Measurements from ENCODE around the gene TMEM79. TPM values are rescaled to one million over a fixed set of nuclear protein-coding genes. Genes with fewer than 3 reads are reported as not detected.

TMEM79 gene
- total and polyA plus RNA-seq, 2 of the 4 experiments (the other 2 are of a cell fraction) = 0.54 to 3.3 TPM

DNA sequence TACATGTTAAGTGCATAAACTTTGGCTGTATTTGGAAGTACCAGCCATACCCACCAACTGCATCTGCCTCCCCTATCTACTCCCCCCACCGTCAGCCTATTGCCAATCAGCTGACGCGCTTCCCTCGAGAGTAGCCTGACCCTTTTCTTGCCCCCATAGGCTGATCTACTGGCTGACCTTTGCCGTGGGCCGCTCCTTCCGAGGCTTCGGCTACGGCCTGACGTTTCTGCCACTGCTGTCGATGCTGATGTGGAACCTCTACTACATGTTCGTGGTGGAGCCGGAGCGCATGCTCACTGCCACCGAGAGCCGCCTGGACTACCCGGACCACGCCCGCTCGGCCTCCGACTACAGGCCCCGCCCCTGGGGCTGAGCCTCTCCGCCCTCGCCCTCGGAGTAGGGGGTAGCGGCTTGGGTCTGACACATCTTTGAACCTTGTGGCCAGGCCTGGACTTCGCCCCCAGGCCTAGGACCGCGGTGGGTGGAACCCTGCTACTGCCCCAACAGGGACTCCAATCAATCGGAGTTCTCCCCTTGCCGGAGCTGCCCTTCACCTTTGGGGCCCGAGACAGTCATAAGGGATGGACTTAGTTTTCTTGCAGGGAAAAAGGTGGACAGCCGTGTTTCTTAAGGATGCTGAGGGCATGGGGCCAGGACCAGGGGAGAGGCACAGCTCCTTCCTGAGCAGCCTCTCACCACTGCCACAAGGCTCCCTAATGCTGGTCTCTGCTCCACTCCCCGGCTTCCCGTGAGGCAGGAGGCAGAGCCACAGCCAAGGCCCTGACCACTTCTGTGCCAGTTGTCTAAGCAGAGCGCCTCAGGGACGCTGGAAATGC is 7.3 kb downstream of the TMEM79 start:
- intact Hi-C loops (cut with micrococcal nuclease) = no loop called here
- CTCF ChIA-PET = no interaction called here
- peak overlapping the region; percentile 89 for H4K91ac ChIP-seq (ENCODE audit: insufficient read depth, low read depth, low read length)
- H3K4me2 ChIP-seq (ENCODE audit: low read depth, low read length) = peak overlapping the region; percentile 99
- peaks cover 6% of the 10 kb centered on the region; the same call in 1 of the 2 replicates for H3K9me1 ChIP-seq (ENCODE audit: insufficient read depth, low read length)
- H3K23ac ChIP-seq (ENCODE audit: low read depth, low read length) = peak overlapping the region; percentile 89; the same call in 1 of the 2 replicates
- peak overlapping the region; percentile 67; the same call in 1 of the 2 replicates for H3K56ac ChIP-seq (ENCODE audit: extremely low read depth, insufficient read depth, low read length)
- H4K5ac ChIP-seq (ENCODE audit: low read depth, low read length) = peak overlapping the region; percentile 98
- H3K9me3 ChIP-seq (ENCODE audit: control insufficient read depth, insufficient read depth, low read length) = no peaks in the 10 kb centered on the region
- H2AFZ ChIP-seq (replicated peaks; ENCODE audit: low read length, poor library complexity) = peak overlapping the region; percentile 94
- no peak overlapping the region for H2BK20ac ChIP-seq (ENCODE audit: low read depth, low read length)
- dilution Hi-C loops (cut with HindIII; ENCODE audit: low sequenced_read_pairs, unreplicated experiment) = no loop called here
- peak overlapping the region; percentile 75 for H2BK5ac ChIP-seq (ENCODE audit: low read depth, low read length, poor library complexity, severe bottlenecking)
- peak overlapping the region; percentile 94 for H3K4ac ChIP-seq (ENCODE audit: low read depth, low read length)
- peak overlapping the region; percentile 42; the same call in 1 of the 2 replicates for H2BK120ac ChIP-seq (ENCODE audit: low read depth, low read length)
- in situ Hi-C loops (cut with MboI; ENCODE audit: low sequenced_read_pairs) = no loop called here
- H3K4me1 ChIP-seq (ENCODE audit: control insufficient read depth, insufficient read depth, low read length) = peaks cover 2% of the 10 kb centered on the region; the same call in 1 of the 2 replicates
- H2BK15ac ChIP-seq (ENCODE audit: low read depth, low read length) = no peak overlapping the region
- peaks cover 3 to 29% of the 10 kb centered on the region in 2 experiments for H3K79me1 ChIP-seq (ENCODE audit: low read depth in 1 of 2, low read length in 2 of 2)
- peaks cover 12% of the 10 kb centered on the region for H3K36me3 ChIP-seq (ENCODE audit: control insufficient read depth, insufficient read depth, low read length)
- ATAC-seq (ENCODE audit: low read depth) (peak; percentile 98), DNase-seq (peak; percentile 72)
- peak overlapping the region; percentile 5 to 97; a peak in 3 of 4 replicates for H4K8ac ChIP-seq (ENCODE audit: low read depth in 2 of 2, low read length in 2 of 2)
- no peak for TF ChIP-seq CHD1 (IDR thresholded peaks at IDR 0.05; ENCODE audit: low read depth, low read length)
- peak; percentile 28; the same call in 1 of the 2 replicates for TF ChIP-seq MXI1 (IDR thresholded peaks at IDR 0.05; ENCODE audit: borderline replicate concordance, low read depth, low read length)
- H4K20me1 ChIP-seq (ENCODE audit: insufficient read depth, low read length) = no peaks in the 10 kb centered on the region
- peak overlapping the region; percentile 91 for H3K4me3 ChIP-seq (ENCODE audit: insufficient read depth, low read depth, low read length)
- H3K18ac ChIP-seq (ENCODE audit: low read depth, low read length) = peak overlapping the region; percentile 91
- H2AK9ac ChIP-seq (replicated peaks; ENCODE audit: low read depth, low read length, poor library complexity) = peak overlapping the region; percentile 66
- H3K27me3 ChIP-seq (ENCODE audit: control insufficient read depth, insufficient read depth, low read length) = no peaks in the 10 kb centered on the region
- peak overlapping the region; percentile 62; the same call in 1 of the 2 replicates for H2AK5ac ChIP-seq (ENCODE audit: low read depth, low read length)
- peak overlapping the region; percentile 89 for H3K27ac ChIP-seq (ENCODE audit: insufficient read depth, low read length)
- WGBS, 2 experiments (ENCODE audit: extremely low coverage in 2 of 2, insufficient read length in 1 of 2) = 20% methylated on average over 3 of the region's 37 CpGs; no CpG with 5 or more reads in 1 of the 2 experiments
- POLR2A ChIA-PET (ENCODE audit: unreplicated experiment) = no interaction called here
- peak overlapping the region; percentile 88 for H3K9ac ChIP-seq (ENCODE audit: low read depth, low read length)
- BruUV-seq (replicated peaks) = no TSS peak
- peak overlapping the region; percentile 95 for H3K14ac ChIP-seq (replicated peaks; ENCODE audit: low read depth, low read length)

All from IMR-90 (cell line).